AG10803 (cell line): ENCODE results near the gene GPR146.

Experiments used
- DNase-seq: peaks from one replicate; pipeline ENCODE4 v3.0.0; 2010; ENCODE audit warnings: low read depth
- H3K4me3 ChIP-seq: 2 replicates; pipeline ENCODE4 v1.5.1; 2011; ENCODE audit warnings: mild to moderate bottlenecking, low read length, control low read depth
- TF ChIP-seq, protein P1 (sequence below): conservative IDR thresholded peaks from 2 replicates; pipeline ENCODE4 v1.5.1; 2011; ENCODE audit warnings: mild to moderate bottlenecking, low read length, control low read depth, inconsistent platforms

Gene GPR146

DNA sequence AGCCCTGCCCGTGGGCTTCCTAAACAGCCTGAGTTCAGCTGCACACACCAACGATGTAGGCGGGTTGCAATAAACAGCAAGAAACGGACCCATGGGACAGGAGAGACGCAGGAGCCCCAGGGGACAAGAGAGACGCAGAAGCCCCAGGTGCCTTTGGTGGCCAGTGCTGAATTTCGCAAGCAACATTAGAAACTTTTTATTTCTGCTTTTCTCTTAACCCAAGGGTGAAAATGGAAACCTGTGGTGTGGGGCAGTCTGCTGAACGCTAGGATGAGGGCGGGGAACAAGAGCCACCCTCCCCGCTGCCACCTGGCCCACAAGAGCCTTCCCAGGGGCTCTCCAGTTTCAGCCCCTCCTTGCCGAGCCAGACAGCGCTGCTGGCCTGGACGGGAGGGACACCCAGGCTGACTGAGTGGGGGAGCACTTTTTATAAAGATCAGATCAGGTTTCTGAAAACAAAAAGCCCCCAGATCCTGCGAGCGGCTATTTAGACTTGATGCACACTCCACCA lies 20.0 kb upstream of the GPR146 start:
- TF ChIP-seq, protein P1, sequence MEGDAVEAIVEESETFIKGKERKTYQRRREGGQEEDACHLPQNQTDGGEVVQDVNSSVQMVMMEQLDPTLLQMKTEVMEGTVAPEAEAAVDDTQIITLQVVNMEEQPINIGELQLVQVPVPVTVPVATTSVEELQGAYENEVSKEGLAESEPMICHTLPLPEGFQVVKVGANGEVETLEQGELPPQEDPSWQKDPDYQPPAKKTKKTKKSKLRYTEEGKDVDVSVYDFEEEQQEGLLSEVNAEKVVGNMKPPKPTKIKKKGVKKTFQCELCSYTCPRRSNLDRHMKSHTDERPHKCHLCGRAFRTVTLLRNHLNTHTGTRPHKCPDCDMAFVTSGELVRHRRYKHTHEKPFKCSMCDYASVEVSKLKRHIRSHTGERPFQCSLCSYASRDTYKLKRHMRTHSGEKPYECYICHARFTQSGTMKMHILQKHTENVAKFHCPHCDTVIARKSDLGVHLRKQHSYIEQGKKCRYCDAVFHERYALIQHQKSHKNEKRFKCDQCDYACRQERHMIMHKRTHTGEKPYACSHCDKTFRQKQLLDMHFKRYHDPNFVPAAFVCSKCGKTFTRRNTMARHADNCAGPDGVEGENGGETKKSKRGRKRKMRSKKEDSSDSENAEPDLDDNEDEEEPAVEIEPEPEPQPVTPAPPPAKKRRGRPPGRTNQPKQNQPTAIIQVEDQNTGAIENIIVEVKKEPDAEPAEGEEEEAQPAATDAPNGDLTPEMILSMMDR: no peak
- H3K4me3 ChIP-seq: no peak overlapping the region
- no peak for DNase-seq

DNA sequence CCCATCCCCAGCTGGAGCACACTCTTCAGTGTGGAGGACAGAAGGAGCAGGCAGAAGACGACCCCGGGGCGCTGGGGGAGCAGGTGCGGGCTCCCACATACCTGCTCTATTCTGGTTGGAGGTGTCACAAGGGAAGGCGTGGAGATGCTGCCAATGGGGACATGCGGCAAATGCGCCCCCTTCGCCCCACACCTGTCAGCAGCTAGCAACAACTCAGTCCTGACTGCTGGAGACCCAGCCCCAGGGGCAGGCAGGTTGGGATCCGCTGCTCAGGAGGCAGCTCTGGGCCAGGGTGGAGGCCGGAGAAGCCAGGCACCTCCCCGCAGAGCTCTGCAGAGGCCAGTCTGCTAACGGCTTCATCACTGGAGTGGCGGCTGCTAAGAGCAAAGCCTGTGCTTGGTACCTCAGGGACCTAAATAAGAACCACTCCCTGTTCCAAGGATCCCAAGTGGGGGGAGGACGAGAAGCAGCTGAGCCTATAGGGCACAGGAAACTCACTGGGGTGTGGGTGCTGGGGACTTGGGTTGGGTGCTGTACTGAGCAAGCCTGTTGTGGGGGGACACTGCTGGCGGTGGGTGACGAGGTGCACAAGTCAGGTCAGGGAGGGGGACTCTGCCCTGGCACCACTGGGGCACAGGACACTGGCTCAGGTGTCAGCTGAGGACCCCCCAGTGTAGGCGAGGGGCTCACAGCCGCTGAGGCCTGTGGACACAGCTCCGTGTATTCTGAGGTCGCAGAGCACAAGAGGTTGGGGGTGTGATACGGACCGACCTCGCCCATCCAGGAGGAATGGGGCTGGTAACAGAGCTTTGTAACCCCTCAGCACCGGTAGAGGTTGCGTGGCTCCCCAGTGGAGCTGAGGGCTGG lies 19.2 kb upstream of the GPR146 start:
- TF ChIP-seq, protein P1: no peak
- no peak overlapping the region for H3K4me3 ChIP-seq
- DNase-seq: no peak

DNA sequence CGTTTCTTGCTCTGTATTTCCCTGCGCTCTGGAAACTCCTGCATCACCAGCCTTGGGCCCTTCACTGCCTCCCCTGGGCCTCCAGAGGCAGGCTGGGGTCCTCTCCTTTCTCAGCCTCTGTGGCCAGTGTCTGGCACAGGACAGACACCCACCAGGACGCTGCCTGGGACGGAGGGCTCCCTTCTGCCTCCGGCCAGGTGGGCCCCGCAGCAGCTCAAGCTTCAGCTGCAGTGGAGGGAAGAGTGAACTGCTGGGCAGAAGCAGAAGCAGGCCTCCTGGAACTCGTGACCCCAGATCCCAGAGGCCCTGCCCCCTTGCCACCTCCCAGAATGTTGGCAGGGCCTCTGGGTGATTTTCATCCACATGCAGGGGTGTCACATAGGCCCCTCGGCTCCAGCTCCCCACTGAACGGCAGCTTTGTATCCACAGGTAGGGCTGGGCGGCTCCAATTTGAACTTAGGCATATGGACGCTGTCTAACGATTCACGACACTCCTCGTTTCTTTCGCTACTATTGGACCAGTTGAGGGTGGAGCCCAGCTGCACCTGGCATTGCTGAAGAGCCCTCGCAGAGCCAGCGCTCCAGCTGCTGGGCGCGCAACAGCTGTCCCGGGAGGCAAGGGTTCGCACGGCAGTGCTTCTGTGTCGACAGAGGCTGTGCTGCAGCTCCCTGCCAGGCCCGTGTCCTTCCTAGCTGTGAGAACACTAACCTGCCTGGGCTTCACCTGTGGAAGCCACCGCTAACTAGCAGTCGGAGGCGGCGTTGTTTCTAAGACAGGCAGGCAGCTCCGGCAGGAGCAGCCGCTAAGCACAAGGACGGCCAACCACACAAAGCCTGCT lies 18.4 kb upstream of the GPR146 start:
- TF ChIP-seq, protein P1: no peak
- no peak for DNase-seq
- no peak overlapping the region for H3K4me3 ChIP-seq

DNA sequence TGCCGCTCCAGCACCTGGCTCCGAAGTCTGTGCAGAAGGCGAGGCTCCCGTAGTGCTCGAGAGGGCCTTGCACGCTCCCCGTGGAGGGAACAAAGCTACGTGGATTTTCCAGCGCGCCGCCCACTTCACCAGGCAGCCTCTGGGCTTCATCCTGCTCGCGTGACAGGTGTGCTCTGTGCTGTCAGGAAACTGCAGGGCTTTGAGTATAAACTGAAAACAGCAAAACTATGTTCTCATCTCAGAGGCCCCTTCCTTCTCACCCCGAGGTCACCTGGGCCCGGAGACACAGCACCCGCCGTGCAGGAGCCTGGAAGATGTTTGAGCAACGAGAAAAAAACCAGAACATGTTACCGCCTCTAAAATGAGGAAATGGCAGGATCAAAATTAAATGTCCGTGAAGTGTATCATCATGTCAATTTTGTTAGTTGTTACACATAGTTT lies 17.6 kb upstream of the GPR146 start:
- DNase-seq: no peak
- TF ChIP-seq, protein P1: no peak
- peak overlapping the region; percentile 67 for H3K4me3 ChIP-seq

DNA sequence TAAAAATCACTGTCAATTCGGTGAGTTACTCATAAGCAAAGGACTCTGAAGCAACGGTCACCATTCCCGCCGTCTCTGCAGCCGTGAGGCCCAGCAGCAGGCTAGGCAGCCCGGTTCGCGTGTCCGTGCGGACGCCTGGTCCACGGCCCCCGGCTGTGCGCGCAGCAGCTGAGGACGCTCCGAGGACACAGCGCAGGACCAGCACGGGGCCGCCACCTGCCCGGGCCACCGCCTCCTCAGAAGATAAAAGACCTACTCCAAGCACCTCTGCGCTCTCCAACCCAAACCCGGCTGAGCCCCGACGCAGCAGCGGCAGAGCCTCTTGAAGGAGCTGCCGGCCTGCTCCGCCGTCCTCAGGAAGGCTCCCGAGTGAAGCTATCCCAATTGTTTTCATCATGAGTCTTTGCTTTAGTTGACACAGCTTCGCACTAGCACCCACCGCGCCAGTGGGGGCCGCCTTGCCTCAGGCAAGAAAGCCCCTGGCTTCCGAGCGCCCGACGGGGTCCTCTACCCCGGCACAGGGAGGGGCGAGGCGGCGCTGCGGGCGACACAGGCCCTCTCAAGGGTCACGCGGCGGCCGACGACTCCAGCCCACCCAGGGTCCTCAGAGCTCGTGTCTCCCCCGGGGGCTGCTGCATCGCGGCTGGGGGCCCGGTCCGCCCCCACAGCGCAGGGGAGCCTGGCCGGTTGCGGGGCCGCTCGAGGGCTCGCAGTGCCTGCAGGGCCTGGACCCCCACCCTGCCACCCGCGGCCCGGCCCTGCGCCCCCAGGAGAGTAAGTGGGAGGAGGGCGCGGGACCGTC lies 16.9 kb upstream of the GPR146 start:
- H3K4me3 ChIP-seq: peak overlapping the region; percentile 67
- DNase-seq: peak; percentile 35
- TF ChIP-seq, protein P1: no peak

DNA sequence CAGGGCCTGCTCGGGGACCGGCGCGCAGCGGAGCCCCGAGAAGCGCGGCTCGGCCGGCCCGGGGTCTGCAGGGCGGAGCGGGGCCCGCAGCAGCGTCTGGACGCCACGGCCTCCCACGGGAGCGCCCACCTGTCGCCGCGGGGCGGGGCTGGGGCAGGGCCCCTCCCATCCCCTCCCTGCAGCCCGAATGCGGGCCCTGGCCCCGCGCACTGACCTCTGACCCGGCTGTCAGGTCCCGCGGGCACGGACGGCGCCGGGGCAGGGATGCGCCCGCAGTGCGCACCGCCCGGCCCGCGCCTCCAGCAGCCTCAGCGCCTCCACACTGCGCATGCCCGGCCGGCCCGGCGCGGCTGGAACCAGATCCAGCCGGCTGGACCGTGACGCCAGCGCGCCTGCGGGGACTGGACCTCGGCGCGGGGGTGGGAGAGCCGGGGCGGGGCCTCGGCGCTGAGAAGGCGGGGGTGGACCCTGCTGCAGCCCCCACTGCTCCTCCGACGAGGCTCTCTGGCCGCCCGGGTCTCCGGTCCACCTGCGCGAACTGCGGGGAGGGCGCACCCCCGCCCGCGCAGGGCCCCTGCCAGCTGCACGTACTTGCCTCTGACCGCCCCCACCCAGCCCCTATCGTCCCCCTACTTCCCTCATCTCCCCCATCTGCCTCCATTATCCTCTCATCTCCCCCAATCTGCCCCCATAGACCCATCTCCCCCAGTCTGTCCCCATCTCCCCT lies 16.1 kb upstream of the GPR146 start:
- H3K4me3 ChIP-seq: peak overlapping the region; percentile 67
- TF ChIP-seq, protein P1: no peak
- peak; percentile 82 for DNase-seq
